ENCODE data around the gene TMEM117. TPM values are rescaled to one million over a fixed set of nuclear protein-coding genes. Genes with fewer than 3 reads are reported as not detected.
A peak's percentile ranks its signal among the peaks of the same experiment; 100 is the strongest.

TMEM117 gene
- total and polyA plus RNA-seq, 7 donors, result 1.9 to 4.7 (median 3.9) TPM

DNA sequence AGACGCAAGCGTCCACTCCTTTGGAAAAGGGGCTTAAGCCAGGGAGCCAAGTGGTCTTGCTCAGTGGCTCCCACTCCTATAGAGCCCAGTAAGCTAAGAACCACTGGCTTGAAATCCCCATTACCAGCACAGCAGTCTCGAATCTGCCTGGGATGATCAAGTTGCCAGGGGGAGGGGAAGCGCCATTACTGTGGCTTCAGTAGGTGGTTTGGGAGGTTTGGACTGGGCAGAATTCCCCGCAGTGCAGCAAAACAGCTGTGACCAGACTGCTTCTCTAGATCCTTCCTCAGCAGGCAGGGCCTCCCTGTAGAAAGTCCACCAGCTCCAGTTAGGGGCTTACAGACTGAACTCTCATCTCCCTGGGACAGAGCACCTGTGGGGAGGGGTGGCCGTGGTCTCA is 115.4 kb downstream of the TMEM117 start:
- ATAC-seq (no peak), DNase-seq (no peak)
- H3K4me1 ChIP-seq, result no peaks in the 10 kb centered on the region
- WGBS, 3 donors, result 81 to 89% (median 86%) methylated on average over 6 of the region's 6 CpGs
- TF ChIP-seq, protein P1, sequence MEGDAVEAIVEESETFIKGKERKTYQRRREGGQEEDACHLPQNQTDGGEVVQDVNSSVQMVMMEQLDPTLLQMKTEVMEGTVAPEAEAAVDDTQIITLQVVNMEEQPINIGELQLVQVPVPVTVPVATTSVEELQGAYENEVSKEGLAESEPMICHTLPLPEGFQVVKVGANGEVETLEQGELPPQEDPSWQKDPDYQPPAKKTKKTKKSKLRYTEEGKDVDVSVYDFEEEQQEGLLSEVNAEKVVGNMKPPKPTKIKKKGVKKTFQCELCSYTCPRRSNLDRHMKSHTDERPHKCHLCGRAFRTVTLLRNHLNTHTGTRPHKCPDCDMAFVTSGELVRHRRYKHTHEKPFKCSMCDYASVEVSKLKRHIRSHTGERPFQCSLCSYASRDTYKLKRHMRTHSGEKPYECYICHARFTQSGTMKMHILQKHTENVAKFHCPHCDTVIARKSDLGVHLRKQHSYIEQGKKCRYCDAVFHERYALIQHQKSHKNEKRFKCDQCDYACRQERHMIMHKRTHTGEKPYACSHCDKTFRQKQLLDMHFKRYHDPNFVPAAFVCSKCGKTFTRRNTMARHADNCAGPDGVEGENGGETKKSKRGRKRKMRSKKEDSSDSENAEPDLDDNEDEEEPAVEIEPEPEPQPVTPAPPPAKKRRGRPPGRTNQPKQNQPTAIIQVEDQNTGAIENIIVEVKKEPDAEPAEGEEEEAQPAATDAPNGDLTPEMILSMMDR (IDR thresholded peaks at IDR 0.05), result no peak
- intact Hi-C loops (cut with DNase I), result no loop called here
- H3K27ac ChIP-seq, result no peak overlapping the region
- no peaks in the 10 kb centered on the region for H3K27me3 ChIP-seq (ENCODE audit: insufficient read depth in 3 of 3, low read length in 2 of 3)
- no peak overlapping the region for H3K4me3 ChIP-seq
- H3K36me3 ChIP-seq (ENCODE audit: insufficient read depth in 1 of 2, low read depth in 1 of 2), result no peaks in the 10 kb centered on the region
- H3K9me3 ChIP-seq, result no peaks in the 10 kb centered on the region

DNA sequence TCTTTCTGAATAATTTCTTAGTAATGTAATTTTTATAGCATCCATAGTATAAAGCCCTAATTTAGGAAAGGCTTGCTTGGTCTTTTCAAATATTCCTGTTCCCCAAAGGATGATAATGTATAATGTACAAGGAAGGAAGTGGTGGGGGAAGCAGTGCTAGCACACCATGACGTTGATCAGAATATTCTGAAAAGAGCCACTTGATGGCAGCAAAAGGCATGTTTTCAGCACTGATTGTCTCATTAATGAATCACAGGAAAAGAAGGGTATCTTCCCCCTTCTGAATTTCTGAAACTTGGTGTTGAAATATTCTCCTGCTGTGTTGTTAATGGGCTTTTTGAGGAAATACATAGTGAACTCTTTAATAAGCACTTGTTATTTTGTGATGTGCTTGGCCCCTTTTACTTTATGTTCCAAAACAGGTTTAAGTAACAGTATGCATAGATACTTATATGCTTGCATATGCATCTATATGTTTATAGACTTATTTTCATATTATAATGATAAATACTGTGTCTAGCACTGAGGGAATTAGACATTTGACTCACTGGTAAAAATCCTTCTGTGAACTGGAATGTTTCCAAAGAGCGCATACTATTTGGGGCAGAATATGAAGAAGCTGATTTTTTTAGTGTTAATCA is 122.0 kb downstream of the TMEM117 start:
- DNase-seq (no peak), ATAC-seq (peak in 1 of 4 donors; percentile 57)
- WGBS, 3 donors, result 45 to 54% (median 51%) methylated on average over 2 of the region's 2 CpGs
- H3K4me1 ChIP-seq, result no peaks in the 10 kb centered on the region
- H3K27ac ChIP-seq, result no peak overlapping the region
- TF ChIP-seq, protein P1 (IDR thresholded peaks at IDR 0.05), result peak; percentile 39
- H3K4me3 ChIP-seq, result no peak overlapping the region
- H3K27me3 ChIP-seq (ENCODE audit: insufficient read depth in 3 of 3, low read length in 2 of 3), result no peaks in the 10 kb centered on the region
- no peaks in the 10 kb centered on the region for H3K9me3 ChIP-seq
- intact Hi-C loops (cut with DNase I), result no loop called here
- H3K36me3 ChIP-seq (ENCODE audit: insufficient read depth in 1 of 2, low read depth in 1 of 2), result no peaks in the 10 kb centered on the region

DNA sequence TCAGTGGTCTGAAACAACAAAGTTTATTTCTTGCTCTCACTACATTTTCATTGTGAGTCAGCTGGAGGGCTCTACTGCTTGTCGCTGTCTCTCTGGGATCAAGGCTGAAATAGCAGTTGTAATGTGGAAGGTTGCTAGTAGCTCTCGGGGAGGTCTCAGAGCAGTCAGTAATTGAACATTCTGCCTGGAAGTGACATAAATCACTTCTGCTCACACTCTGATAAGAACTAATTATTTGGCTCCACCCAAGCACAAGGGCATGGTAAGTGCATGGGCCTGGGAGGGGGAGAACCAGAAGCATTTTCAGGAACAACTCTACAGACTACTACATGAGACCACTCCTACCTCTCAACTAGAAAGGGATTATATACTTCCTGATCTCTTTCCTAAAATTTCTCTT is 128.2 kb downstream of the TMEM117 start:
- H3K4me3 ChIP-seq, result no peak overlapping the region
- H3K27ac ChIP-seq, result no peak overlapping the region
- ATAC-seq (no peak), DNase-seq (no peak)
- H3K27me3 ChIP-seq (ENCODE audit: insufficient read depth in 3 of 3, low read length in 2 of 3), result no peaks in the 10 kb centered on the region
- H3K4me1 ChIP-seq, result no peaks in the 10 kb centered on the region
- 88 to 91% (median 88%) methylated on average over 2 of the region's 2 CpGs for WGBS, 3 donors
- no peaks in the 10 kb centered on the region for H3K9me3 ChIP-seq
- no peaks in the 10 kb centered on the region for H3K36me3 ChIP-seq (ENCODE audit: insufficient read depth in 1 of 2, low read depth in 1 of 2)
- TF ChIP-seq, protein P1 (IDR thresholded peaks at IDR 0.05), result no peak
- intact Hi-C loops (cut with DNase I), result no loop called here

DNA sequence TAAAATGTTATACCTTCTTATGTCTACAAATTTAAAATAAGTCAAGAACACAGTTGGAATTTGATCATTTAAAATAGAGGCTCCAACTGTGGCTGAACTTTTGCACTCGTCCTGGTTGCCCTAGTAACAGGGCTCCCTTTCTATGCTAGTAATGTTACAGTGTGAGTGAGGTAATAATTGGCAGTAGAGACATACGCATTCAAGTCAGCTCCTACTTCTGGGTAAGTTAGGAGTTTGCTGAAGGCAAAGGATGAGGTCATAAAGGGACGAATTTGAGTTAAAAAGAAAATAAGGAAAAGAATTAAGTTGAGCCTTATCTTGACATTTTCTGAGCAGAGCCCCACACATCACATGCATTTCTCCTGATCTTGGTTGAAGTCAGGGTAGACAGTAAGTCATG is 129.1 kb downstream of the TMEM117 start:
- Histone ChIP-seq H3K4me1 (no peaks in the 10 kb centered on the region), H3K27ac (no peak overlapping the region), H3K36me3 (ENCODE audit: insufficient read depth in 1 of 2, low read depth in 1 of 2) (no peaks in the 10 kb centered on the region), H3K4me3 (no peak overlapping the region), H3K9me3 (no peaks in the 10 kb centered on the region), H3K27me3 (ENCODE audit: insufficient read depth in 3 of 3, low read length in 2 of 3) (no peaks in the 10 kb centered on the region)
- intact Hi-C loops (cut with DNase I), result no loop called here
- ATAC-seq, result no peak
- no peak for DNase-seq
- TF ChIP-seq, protein P1 (IDR thresholded peaks at IDR 0.05), result no peak
- 52 to 59% (median 58%) methylated on average over 3 of the region's 3 CpGs for WGBS, 3 donors

DNA sequence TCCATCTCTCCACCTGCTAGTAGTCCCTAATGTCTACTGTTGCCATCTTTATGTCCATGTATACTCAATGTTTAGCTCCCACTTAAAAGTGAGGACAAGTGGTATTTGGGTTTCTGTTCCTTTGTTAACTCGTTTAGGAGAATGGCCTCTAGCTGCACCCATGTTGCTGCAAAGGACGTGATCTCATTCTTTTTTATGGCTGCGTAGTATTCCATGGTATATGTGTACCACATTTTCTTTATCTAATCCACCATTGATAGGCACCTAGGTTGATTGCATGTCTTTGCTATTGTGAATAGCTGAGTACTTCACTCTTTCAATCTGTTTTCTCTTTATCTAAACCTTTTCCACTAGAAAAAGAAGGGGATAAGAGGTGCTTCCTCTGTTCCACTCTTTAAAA is 130.0 kb downstream of the TMEM117 start:
- intact Hi-C loops (cut with DNase I), result no loop called here
- Histone ChIP-seq H3K9me3 (no peaks in the 10 kb centered on the region), H3K4me3 (no peak overlapping the region), H3K4me1 (no peaks in the 10 kb centered on the region), H3K36me3 (ENCODE audit: insufficient read depth in 1 of 2, low read depth in 1 of 2) (no peaks in the 10 kb centered on the region), H3K27me3 (ENCODE audit: insufficient read depth in 3 of 3, low read length in 2 of 3) (no peaks in the 10 kb centered on the region), H3K27ac (no peak overlapping the region)
- ATAC-seq (no peak), DNase-seq (no peak)
- 81 to 85% (median 82%) methylated on average over 3 of the region's 3 CpGs for WGBS, 3 donors
- TF ChIP-seq, protein P1 (IDR thresholded peaks at IDR 0.05), result no peak

All from psoas muscle (tissue), 8 donors.